WTC11 (cell line): Measurements from ENCODE around the gene ITPR1. TPM values are rescaled to one million over a fixed set of nuclear protein-coding genes. Genes with fewer than 3 reads are reported as not detected.

Experiments used
- ATAC-seq: fragments of 200-7000 bp; cut with Tn5 transposase; 2 replicates; pipeline ENCODE4 v1.10.0; 2021; ENCODE audit warnings: mild to moderate bottlenecking, moderate library complexity
- CTCF ChIA-PET: fragments of 300-600 bp; sonication (Branson Sonifier 250); formaldehyde crosslinking; loops from one replicate; lab custom pipeline; 2021; ENCODE audit warnings: antibody characterized with exemption; lab: Charles Lee
- POLR2A ChIA-PET: fragments of 350-600 bp; sonication (Branson Sonifier 250); formaldehyde crosslinking; loops from one replicate; lab custom pipeline; 2021; ENCODE audit warnings: antibody characterized with exemption; lab: Charles Lee
- DNase-seq: peaks from one replicate; pipeline ENCODE4 v3.0.0; 2021; ENCODE audit warnings: low spot score
- H3K27ac Mint-ChIP-seq: 2 replicates; pipeline ENCODE4 v1.8.0; 2021; ENCODE audit warnings: mixed read lengths
- H3K27me3 Mint-ChIP-seq: 2 replicates; pipeline ENCODE4 v1.8.0; 2021; ENCODE audit warnings: low read depth, mild to moderate bottlenecking, moderate library complexity, mixed read lengths
- H3K36me3 Mint-ChIP-seq: 2 replicates; pipeline ENCODE4 v1.8.0; 2021; ENCODE audit warnings: mixed read lengths
- H3K4me1 Mint-ChIP-seq: 2 replicates; pipeline ENCODE4 v1.8.0; 2022; ENCODE audit warnings: mixed read lengths
- H3K4me3 Mint-ChIP-seq: 2 replicates; pipeline ENCODE4 v1.8.0; 2021; ENCODE audit warnings: mild to moderate bottlenecking, moderate library complexity, mixed read lengths
- H3K9me3 Mint-ChIP-seq: 2 replicates; pipeline ENCODE4 v1.8.0; 2021; ENCODE audit warnings: mixed read lengths
- FOXJ3 ChIP-seq: sonication (generic); formaldehyde crosslinking; IDR thresholded peaks from 2 replicates; pipeline ENCODE4 v1.9.0; 2021; ENCODE audit warnings: missing genetic modification reagents, mild to moderate bottlenecking, borderline replicate concordance
- KAT7 ChIP-seq: sonication (generic); formaldehyde crosslinking; IDR thresholded peaks from 2 replicates; pipeline ENCODE4 v1.8.1; 2023; ENCODE audit warnings: missing genetic modification reagents, mild to moderate bottlenecking, borderline replicate concordance
- NFATC4 ChIP-seq: fragments of 250-450 bp; sonication (Bioruptor Pico); IDR thresholded peaks from 2 replicates; pipeline ENCODE4 v1.9.0; 2021; ENCODE audit warnings: mild to moderate bottlenecking
- OVOL2 ChIP-seq: fragments of 250-450 bp; sonication (Bioruptor Pico); IDR thresholded peaks from 2 replicates; pipeline ENCODE4 v1.9.0; 2021; ENCODE audit warnings: mild to moderate bottlenecking, borderline replicate concordance
- PRRX2 ChIP-seq: fragments of 250-450 bp; sonication (Bioruptor Pico); IDR thresholded peaks from 2 replicates; pipeline ENCODE4 v1.8.0; 2021; ENCODE audit warnings: mild to moderate bottlenecking
- RORB ChIP-seq: fragments of 250-450 bp; sonication (Bioruptor Pico); IDR thresholded peaks from 2 replicates; pipeline ENCODE4 v1.9.0; 2021; ENCODE audit warnings: mild to moderate bottlenecking
- SP1 ChIP-seq: sonication (generic); formaldehyde crosslinking; conservative IDR thresholded peaks from 2 replicates; pipeline ENCODE4 v1.8.1; 2022; ENCODE audit warnings: missing genetic modification reagents
- TCF7 ChIP-seq: sonication (generic); formaldehyde crosslinking; IDR thresholded peaks from 2 replicates; pipeline ENCODE4 v1.8.0; 2022; ENCODE audit warnings: mild to moderate bottlenecking, low read depth, missing genetic modification reagents, moderate library complexity
- ZNF416 ChIP-seq: fragments of 250-450 bp; sonication (Bioruptor Pico); IDR thresholded peaks from 2 replicates; pipeline ENCODE4 v1.9.0; 2021; ENCODE audit warnings: mild to moderate bottlenecking, inconsistent platforms
- ZNF671 ChIP-seq: fragments of 250-450 bp; sonication (Bioruptor Pico); IDR thresholded peaks from 2 replicates; pipeline ENCODE4 v1.8.0; 2021; ENCODE audit warnings: mild to moderate bottlenecking
- total RNA-seq: library from RNA; stranded (reverse); gene quantifications from 3 replicates; pipeline ENCODE4 v1.2.3, GENCODE V29; 2021
- TF ChIP-seq, protein P1 (sequence below): sonication (generic); formaldehyde crosslinking; IDR thresholded peaks from 2 replicates; pipeline ENCODE4 v1.8.1; 2022; ENCODE audit warnings: mild to moderate bottlenecking, moderate library complexity, missing genetic modification reagents
- TF ChIP-seq, protein P2 (sequence below): sonication (generic); formaldehyde crosslinking; IDR thresholded peaks from 2 replicates; pipeline ENCODE4 v1.8.0; 2023; ENCODE audit warnings: missing genetic modification reagents
- TF ChIP-seq, protein P3 (sequence below): sonication (generic); formaldehyde crosslinking; IDR thresholded peaks from 2 replicates; pipeline ENCODE4 v1.8.0; 2022; ENCODE audit warnings: mild to moderate bottlenecking, missing genetic modification reagents
- TF ChIP-seq, protein P4 (sequence below): fragments of 250-450 bp; sonication (Bioruptor Pico); IDR thresholded peaks from 2 replicates; pipeline ENCODE4 v2.1.2; 2022; ENCODE audit warnings: mild to moderate bottlenecking, moderate library complexity
- TF ChIP-seq, protein P5 (sequence below): fragments of 250-450 bp; sonication (Bioruptor Pico); IDR thresholded peaks from 2 replicates; pipeline ENCODE4 v1.9.0; 2021; ENCODE audit warnings: mild to moderate bottlenecking
- TF ChIP-seq, protein P6 (sequence below): sonication (generic); formaldehyde crosslinking; IDR thresholded peaks from 2 replicates; pipeline ENCODE4 v1.8.1; 2023; ENCODE audit warnings: mild to moderate bottlenecking, missing genetic modification reagents
- TF ChIP-seq, protein P7 (sequence below): fragments of 250-450 bp; sonication (Bioruptor Pico); IDR thresholded peaks from 2 replicates; pipeline ENCODE4 v1.8.0; 2021; ENCODE audit warnings: mild to moderate bottlenecking
- TF ChIP-seq, protein P8 (sequence below): sonication (generic); formaldehyde crosslinking; IDR thresholded peaks from 2 replicates; pipeline ENCODE4 v1.8.0; 2022; ENCODE audit warnings: mild to moderate bottlenecking, missing genetic modification reagents
- TF ChIP-seq, protein P9 (sequence below): sonication (generic); formaldehyde crosslinking; IDR thresholded peaks from 2 replicates; pipeline ENCODE4 v1.8.0; 2023; ENCODE audit warnings: mild to moderate bottlenecking, missing genetic modification reagents

ITPR1 gene
- total RNA-seq, 1 experiment from 2014 or later, result 11.8 TPM

DNA sequence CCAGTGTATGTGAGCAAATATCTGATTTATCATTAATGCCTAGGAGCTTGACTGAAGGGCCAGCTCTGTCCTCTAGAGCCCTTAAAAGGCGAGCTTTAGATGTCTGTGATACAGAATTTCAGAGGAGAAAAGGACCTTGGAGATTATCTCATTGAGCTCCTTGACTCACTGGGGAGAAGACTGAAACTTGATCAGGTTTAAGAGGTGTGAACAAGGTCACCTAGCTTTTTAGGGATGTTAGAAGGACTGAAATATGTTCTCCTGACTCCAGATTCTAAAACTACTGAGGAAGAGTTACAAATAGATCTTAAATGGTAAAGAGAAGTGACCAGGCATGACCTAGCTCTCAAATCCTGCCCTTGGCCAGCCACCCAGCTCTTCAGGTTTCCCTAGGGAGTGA, 292.4 kb downstream of the ITPR1 start:
- POLR2A ChIA-PET, result no interaction called here
- H3K27ac Mint-ChIP-seq, result no peak overlapping the region; the same call in 1 of the 2 replicates
- no peaks in the 10 kb centered on the region for H3K27me3 Mint-ChIP-seq
- ATAC-seq (no peak), DNase-seq (no peak)
- peaks cover 20% of the 10 kb centered on the region; the same call in 1 of the 2 replicates for H3K36me3 Mint-ChIP-seq
- no peaks in the 10 kb centered on the region; the same call in 1 of the 2 replicates for H3K4me1 Mint-ChIP-seq
- H3K9me3 Mint-ChIP-seq, result peaks cover 6% of the 10 kb centered on the region
- CTCF ChIA-PET, result no interaction called here
- no peak for TF ChIP-seq KAT7
- no peak for TF ChIP-seq ZNF671 (CRISPR knock-in tag)
- TF ChIP-seq, protein P1, sequence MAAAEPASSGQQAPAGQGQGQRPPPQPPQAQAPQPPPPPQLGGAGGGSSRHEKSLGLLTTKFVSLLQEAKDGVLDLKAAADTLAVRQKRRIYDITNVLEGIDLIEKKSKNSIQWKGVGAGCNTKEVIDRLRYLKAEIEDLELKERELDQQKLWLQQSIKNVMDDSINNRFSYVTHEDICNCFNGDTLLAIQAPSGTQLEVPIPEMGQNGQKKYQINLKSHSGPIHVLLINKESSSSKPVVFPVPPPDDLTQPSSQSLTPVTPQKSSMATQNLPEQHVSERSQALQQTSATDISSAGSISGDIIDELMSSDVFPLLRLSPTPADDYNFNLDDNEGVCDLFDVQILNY (CRISPR knock-in tag), result no peak
- TF ChIP-seq, protein P2, sequence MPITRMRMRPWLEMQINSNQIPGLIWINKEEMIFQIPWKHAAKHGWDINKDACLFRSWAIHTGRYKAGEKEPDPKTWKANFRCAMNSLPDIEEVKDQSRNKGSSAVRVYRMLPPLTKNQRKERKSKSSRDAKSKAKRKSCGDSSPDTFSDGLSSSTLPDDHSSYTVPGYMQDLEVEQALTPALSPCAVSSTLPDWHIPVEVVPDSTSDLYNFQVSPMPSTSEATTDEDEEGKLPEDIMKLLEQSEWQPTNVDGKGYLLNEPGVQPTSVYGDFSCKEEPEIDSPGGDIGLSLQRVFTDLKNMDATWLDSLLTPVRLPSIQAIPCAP (CRISPR knock-in tag), result no peak
- no peak for TF ChIP-seq PRRX2 (CRISPR knock-in tag)
- TF ChIP-seq, protein P3, sequence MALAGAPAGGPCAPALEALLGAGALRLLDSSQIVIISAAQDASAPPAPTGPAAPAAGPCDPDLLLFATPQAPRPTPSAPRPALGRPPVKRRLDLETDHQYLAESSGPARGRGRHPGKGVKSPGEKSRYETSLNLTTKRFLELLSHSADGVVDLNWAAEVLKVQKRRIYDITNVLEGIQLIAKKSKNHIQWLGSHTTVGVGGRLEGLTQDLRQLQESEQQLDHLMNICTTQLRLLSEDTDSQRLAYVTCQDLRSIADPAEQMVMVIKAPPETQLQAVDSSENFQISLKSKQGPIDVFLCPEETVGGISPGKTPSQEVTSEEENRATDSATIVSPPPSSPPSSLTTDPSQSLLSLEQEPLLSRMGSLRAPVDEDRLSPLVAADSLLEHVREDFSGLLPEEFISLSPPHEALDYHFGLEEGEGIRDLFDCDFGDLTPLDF, result no peak
- no peak for TF ChIP-seq OVOL2
- TF ChIP-seq, protein P4, sequence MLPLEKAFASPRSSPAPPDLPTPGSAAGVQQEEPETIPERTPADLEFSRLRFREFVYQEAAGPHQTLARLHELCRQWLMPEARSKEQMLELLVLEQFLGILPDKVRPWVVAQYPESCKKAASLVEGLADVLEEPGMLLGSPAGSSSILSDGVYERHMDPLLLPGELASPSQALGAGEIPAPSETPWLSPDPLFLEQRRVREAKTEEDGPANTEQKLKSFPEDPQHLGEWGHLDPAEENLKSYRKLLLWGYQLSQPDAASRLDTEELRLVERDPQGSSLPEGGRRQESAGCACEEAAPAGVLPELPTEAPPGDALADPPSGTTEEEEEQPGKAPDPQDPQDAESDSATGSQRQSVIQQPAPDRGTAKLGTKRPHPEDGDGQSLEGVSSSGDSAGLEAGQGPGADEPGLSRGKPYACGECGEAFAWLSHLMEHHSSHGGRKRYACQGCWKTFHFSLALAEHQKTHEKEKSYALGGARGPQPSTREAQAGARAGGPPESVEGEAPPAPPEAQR, result no peak
- TF ChIP-seq NFATC4 (CRISPR knock-in tag), result no peak
- TF ChIP-seq, protein P5, sequence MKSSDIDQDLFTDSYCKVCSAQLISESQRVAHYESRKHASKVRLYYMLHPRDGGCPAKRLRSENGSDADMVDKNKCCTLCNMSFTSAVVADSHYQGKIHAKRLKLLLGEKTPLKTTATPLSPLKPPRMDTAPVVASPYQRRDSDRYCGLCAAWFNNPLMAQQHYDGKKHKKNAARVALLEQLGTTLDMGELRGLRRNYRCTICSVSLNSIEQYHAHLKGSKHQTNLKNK (CRISPR knock-in tag), result no peak
- TF ChIP-seq, protein P6, sequence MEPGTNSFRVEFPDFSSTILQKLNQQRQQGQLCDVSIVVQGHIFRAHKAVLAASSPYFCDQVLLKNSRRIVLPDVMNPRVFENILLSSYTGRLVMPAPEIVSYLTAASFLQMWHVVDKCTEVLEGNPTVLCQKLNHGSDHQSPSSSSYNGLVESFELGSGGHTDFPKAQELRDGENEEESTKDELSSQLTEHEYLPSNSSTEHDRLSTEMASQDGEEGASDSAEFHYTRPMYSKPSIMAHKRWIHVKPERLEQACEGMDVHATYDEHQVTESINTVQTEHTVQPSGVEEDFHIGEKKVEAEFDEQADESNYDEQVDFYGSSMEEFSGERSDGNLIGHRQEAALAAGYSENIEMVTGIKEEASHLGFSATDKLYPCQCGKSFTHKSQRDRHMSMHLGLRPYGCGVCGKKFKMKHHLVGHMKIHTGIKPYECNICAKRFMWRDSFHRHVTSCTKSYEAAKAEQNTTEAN (CRISPR knock-in tag), result no peak
- TF ChIP-seq, protein P7, sequence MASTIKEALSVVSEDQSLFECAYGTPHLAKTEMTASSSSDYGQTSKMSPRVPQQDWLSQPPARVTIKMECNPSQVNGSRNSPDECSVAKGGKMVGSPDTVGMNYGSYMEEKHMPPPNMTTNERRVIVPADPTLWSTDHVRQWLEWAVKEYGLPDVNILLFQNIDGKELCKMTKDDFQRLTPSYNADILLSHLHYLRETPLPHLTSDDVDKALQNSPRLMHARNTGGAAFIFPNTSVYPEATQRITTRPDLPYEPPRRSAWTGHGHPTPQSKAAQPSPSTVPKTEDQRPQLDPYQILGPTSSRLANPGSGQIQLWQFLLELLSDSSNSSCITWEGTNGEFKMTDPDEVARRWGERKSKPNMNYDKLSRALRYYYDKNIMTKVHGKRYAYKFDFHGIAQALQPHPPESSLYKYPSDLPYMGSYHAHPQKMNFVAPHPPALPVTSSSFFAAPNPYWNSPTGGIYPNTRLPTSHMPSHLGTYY (CRISPR knock-in tag), result no peak
- no peak for TF ChIP-seq RORB (CRISPR knock-in tag)
- TF ChIP-seq, protein P8, sequence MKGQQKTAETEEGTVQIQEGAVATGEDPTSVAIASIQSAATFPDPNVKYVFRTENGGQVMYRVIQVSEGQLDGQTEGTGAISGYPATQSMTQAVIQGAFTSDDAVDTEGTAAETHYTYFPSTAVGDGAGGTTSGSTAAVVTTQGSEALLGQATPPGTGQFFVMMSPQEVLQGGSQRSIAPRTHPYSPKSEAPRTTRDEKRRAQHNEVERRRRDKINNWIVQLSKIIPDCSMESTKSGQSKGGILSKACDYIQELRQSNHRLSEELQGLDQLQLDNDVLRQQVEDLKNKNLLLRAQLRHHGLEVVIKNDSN, result no peak
- TF ChIP-seq FOXJ3 (CRISPR knock-in tag), result no peak
- TF ChIP-seq, protein P9, sequence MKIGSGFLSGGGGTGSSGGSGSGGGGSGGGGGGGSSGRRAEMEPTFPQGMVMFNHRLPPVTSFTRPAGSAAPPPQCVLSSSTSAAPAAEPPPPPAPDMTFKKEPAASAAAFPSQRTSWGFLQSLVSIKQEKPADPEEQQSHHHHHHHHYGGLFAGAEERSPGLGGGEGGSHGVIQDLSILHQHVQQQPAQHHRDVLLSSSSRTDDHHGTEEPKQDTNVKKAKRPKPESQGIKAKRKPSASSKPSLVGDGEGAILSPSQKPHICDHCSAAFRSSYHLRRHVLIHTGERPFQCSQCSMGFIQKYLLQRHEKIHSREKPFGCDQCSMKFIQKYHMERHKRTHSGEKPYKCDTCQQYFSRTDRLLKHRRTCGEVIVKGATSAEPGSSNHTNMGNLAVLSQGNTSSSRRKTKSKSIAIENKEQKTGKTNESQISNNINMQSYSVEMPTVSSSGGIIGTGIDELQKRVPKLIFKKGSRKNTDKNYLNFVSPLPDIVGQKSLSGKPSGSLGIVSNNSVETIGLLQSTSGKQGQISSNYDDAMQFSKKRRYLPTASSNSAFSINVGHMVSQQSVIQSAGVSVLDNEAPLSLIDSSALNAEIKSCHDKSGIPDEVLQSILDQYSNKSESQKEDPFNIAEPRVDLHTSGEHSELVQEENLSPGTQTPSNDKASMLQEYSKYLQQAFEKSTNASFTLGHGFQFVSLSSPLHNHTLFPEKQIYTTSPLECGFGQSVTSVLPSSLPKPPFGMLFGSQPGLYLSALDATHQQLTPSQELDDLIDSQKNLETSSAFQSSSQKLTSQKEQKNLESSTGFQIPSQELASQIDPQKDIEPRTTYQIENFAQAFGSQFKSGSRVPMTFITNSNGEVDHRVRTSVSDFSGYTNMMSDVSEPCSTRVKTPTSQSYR, result no peak
- no peak for TF ChIP-seq TCF7 (CRISPR knock-in tag)
- TF ChIP-seq SP1 (CRISPR knock-in tag), result no peak
- TF ChIP-seq ZNF416, result no peak
- TF ChIP-seq, all 79 proteins: peak for 0
- H3K4me3 Mint-ChIP-seq, result no peak overlapping the region
